B cell (primary cell): ENCODE measurements around the gene WWP2. TPM values are rescaled to one million over a fixed set of nuclear protein-coding genes. Genes with fewer than 3 reads are reported as not detected.

Source experiments
- ATAC-seq: fragments of 200-7000 bp; cut with Tn5 transposase; one replicate; pipeline ENCODE4 v1.10.0; 2021; ENCODE audit warnings: low read depth, mild to moderate bottlenecking, moderate number of reproducible peaks, moderate library complexity
- CTCF ChIA-PET: fragments of 350-600 bp; sonication (Branson Sonifier 250); formaldehyde crosslinking; loops from one replicate; lab custom pipeline; 2021; ENCODE audit warnings: antibody characterized with exemption, inconsistent platforms; lab: Charles Lee
- POLR2A ChIA-PET: fragments of 350-600 bp; sonication (Branson Sonifier 250); formaldehyde crosslinking; loops from one replicate; lab custom pipeline; 2021; ENCODE audit warnings: antibody characterized with exemption; lab: Charles Lee
- DNase-seq: peaks from one replicate; pipeline ENCODE4 v3.0.0; 2013
- H2AFZ ChIP-seq: 2 replicates; pipeline ENCODE4 v1.6.1; 2012; ENCODE audit warnings: mild to moderate bottlenecking, low read depth, low read length; ENCODE audit not compliant: insufficient read depth, poor library complexity, severe bottlenecking
- H3K27ac ChIP-seq, 2 donors: 1 replicate in 1 of 2; 2 replicates in 1 of 2; pipeline ENCODE4 v1.5.1; 2012 to 2013; ENCODE audit warnings: low read length in 2 of 2, mild to moderate bottlenecking in 2 of 2, moderate library complexity in 1 of 2
- H3K27me3 ChIP-seq, 4 experiments: fragments of 200-600 bp in 1 of 4; sonication (generic) in 1 of 4; replicated peaks in 1 of 4; 1 replicate in 2 of 4; 2 replicates in 2 of 4; pipeline versions ENCODE4 v1.6.1 to v1.7.0; 2013 to 2016; ENCODE audit warnings: low read length in 3 of 4, mild to moderate bottlenecking in 2 of 4, mixed read lengths in 1 of 4, moderate library complexity in 1 of 4; ENCODE audit not compliant: insufficient read depth in 4 of 4, control insufficient read depth in 3 of 4; ENCODE audit errors: control extremely low read depth in 1 of 4
- H3K36me3 ChIP-seq, 2 experiments: replicated peaks in 1 of 2; 1 replicate in 1 of 2; 2 replicates in 1 of 2; pipeline versions ENCODE4 v1.6.1 to v1.7.1; 2013; ENCODE audit warnings: low read length in 1 of 2; ENCODE audit not compliant: insufficient read depth in 2 of 2, control insufficient read depth in 1 of 2; ENCODE audit errors: control extremely low read depth in 1 of 2, extremely low read depth in 1 of 2
- H3K4me1 ChIP-seq, 2 donors: fragments of 200-600 bp in 1 of 2; sonication (generic) in 1 of 2; 1 replicate in 1 of 2; 2 replicates in 1 of 2; pipeline versions ENCODE4 v1.5.1 to v1.6.1; 2013 to 2017; ENCODE audit warnings: low read length in 2 of 2; ENCODE audit not compliant: control insufficient read depth in 2 of 2, insufficient read depth in 2 of 2
- H3K4me2 ChIP-seq: replicated peaks from 2 replicates; pipeline ENCODE3; 2012; ENCODE audit warnings: mild to moderate bottlenecking, low read depth, low read length; ENCODE audit not compliant: poor library complexity, severe bottlenecking
- H3K4me3 ChIP-seq, 5 experiments: fragments of 200-600 bp in 1 of 5; sonication (generic) in 1 of 5; 1 replicate in 3 of 5; 2 replicates in 2 of 5; pipeline versions ENCODE4 v1.5.1 to v1.7.0; 2011 to 2016; ENCODE audit warnings: low read length in 4 of 5, mild to moderate bottlenecking in 4 of 5, low read depth in 2 of 5, control low read depth in 1 of 5, moderate library complexity in 1 of 5; ENCODE audit not compliant: insufficient read depth in 1 of 5; ENCODE audit errors: control extremely low read depth in 1 of 5, extremely low read depth in 1 of 5
- H3K79me2 ChIP-seq: fragments of 200-600 bp; sonication (generic); one replicate; pipeline ENCODE4 v1.6.0; 2016; ENCODE audit warnings: low read length; ENCODE audit not compliant: control insufficient read depth, insufficient read depth
- H3K9ac ChIP-seq: fragments of 200-600 bp; sonication (generic); 2 replicates; pipeline ENCODE4 v1.6.1; 2017; ENCODE audit warnings: mild to moderate bottlenecking, low read length, moderate library complexity
- H3K9me3 ChIP-seq, 3 donors: one replicate each; pipeline versions ENCODE4 v1.6.1 to v1.7.1; 2013; ENCODE audit warnings: low read length in 2 of 3; ENCODE audit not compliant: control insufficient read depth in 2 of 3, insufficient read depth in 1 of 3; ENCODE audit errors: control extremely low read depth in 1 of 3
- H4K20me1 ChIP-seq: 2 replicates; pipeline ENCODE4 v1.6.0; 2012; ENCODE audit warnings: mild to moderate bottlenecking, low read length; ENCODE audit not compliant: insufficient read depth, control insufficient read depth, poor library complexity, severe bottlenecking
- H3K27ac Mint-ChIP-seq: one replicate; pipeline ENCODE4 v1.8.0; 2021; ENCODE audit warnings: mixed read lengths
- H3K27me3 Mint-ChIP-seq: one replicate; pipeline ENCODE4 v1.8.0; 2021; ENCODE audit warnings: mixed read lengths
- H3K4me1 Mint-ChIP-seq: one replicate; pipeline ENCODE4 v1.8.0; 2021; ENCODE audit warnings: mixed read lengths
- H3K4me3 Mint-ChIP-seq: one replicate; pipeline ENCODE4 v1.8.0; 2021; ENCODE audit warnings: mixed read lengths
- H3K9me3 Mint-ChIP-seq: one replicate; pipeline ENCODE4 v1.8.0; 2022; ENCODE audit warnings: mixed read lengths; ENCODE audit not compliant: insufficient read depth
- CTCF ChIP-seq: fragments of 200-600 bp; IDR thresholded peaks from one replicate; pipeline ENCODE4 v1.8.0; 2022; ENCODE audit warnings: antibody characterized with exemption, mild to moderate bottlenecking
- EZH2 ChIP-seq: IDR thresholded peaks from 2 replicates; pipeline ENCODE4 v1.6.1; 2012; ENCODE audit warnings: borderline replicate concordance, low read depth, mild to moderate bottlenecking, moderate library complexity, low read length; ENCODE audit not compliant: insufficient read depth, poor library complexity, severe bottlenecking
- WGBS: methylation state at CpG from one replicate; pipeline ENCODE4 v1.1.5; 2013; ENCODE audit warnings: missing lambda C conversion rate; ENCODE audit not compliant: insufficient coverage; 5-methylcytosine and 5-hydroxymethylcytosine counted together
- intact Hi-C: fragments of 100-400 bp; cut with micrococcal nuclease; formaldehyde crosslinking; loops from one replicate; pipeline ENCODE4 v1.10.0; 2022
- polyA plus RNA-seq: library from polyadenylated mRNA; depleted of rRNA; stranded (reverse); fragments of >200 nt; gene quantifications from 2 replicates; pipeline ENCODE4 v1.2.3, GENCODE V29; 2012
- total RNA-seq, 2 donors: library from RNA; stranded (reverse); fragments of 120-200 nt in 1 of 2; gene quantifications; 1 replicate in 1 of 2; 2 replicates in 1 of 2; pipeline versions ENCODE4 v1.2.3 to v1.2.4, GENCODE V29; 2013 to 2022

The WWP2 gene
- total and polyA plus RNA-seq, 2 donors (not counting 1 experiment from before 2014, with no cell fraction given), result 33.4 to 105 TPM

- TF ChIP-seq CTCF (no peak), EZH2 (no peak)
- intact Hi-C loops, result no loop called here
- H3K4me2 ChIP-seq, result no peak overlapping the region
- H3K4me1 ChIP-seq, result peaks cover 10 to 18% of the 10 kb centered on the region in 2 donors
- no peak overlapping the region for H3K9ac ChIP-seq
- H3K27me3 ChIP-seq, result no peaks in the 10 kb centered on the region
- WGBS, result 95% methylated on average over 3 of the region's 5 CpGs
- peaks cover 6 to 13% of the 10 kb centered on the region in 2 experiments for H3K36me3 ChIP-seq
- H3K79me2 ChIP-seq, result peaks cover 8% of the 10 kb centered on the region
- H3K27ac ChIP-seq, result no peak overlapping the region
- no peak overlapping the region for H3K27ac Mint-ChIP-seq
- H3K9me3 Mint-ChIP-seq, result no peaks in the 10 kb centered on the region
- H3K4me1 Mint-ChIP-seq, result peaks cover 12% of the 10 kb centered on the region
- no peaks in the 10 kb centered on the region for H3K27me3 Mint-ChIP-seq
- no peak overlapping the region for H2AFZ ChIP-seq
- DNase-seq (no peak), ATAC-seq (no peak)
- no peak overlapping the region for H3K4me3 ChIP-seq
- no peaks in the 10 kb centered on the region for H4K20me1 ChIP-seq
- no peaks in the 10 kb centered on the region for H3K9me3 ChIP-seq
- ChIA-PET POLR2A (no interaction called here), CTCF (no interaction called here)
- H3K4me3 Mint-ChIP-seq, result no peak overlapping the region
Observed at GRCh38 chr16:69827524-69827923, 65.4 kb downstream of the WWP2 start.

DNA sequence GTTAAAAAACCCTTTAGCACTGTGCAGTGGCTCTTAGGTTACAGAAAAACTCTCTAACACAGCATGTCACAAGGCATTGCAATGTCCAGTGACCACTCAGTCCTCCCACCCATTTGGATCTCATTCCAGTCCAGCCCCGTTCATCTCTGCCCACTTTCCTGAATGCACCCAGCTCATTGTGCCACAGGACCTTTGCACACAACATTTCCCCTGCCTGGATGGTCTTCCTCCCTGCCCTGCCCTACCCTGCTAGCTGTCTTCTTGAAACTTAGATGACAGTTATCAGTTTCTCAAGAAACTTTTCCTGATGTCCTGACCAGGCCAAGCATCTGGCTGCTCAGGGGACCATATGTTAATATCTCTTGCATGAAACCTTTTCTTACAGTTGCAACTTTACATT is 67.2 kb downstream of the WWP2 start:
- no peak overlapping the region for H2AFZ ChIP-seq
- no peak for TF ChIP-seq CTCF
- TF ChIP-seq EZH2, result no peak
- ATAC-seq (no peak), DNase-seq (no peak)
- Mint-ChIP-seq H3K27me3 (no peaks in the 10 kb centered on the region), H3K4me1 (peaks cover 1% of the 10 kb centered on the region), H3K9me3 (no peaks in the 10 kb centered on the region), H3K4me3 (no peak overlapping the region), H3K27ac (no peak overlapping the region)
- H3K9me3 ChIP-seq, result no peaks in the 10 kb centered on the region
- no peak overlapping the region for H3K9ac ChIP-seq
- H3K36me3 ChIP-seq, result peaks cover 4 to 13% of the 10 kb centered on the region in 2 experiments
- POLR2A ChIA-PET, result no interaction called here
- WGBS, result 89% methylated on average over 1 of the region's 1 CpG
- H3K79me2 ChIP-seq, result no peaks in the 10 kb centered on the region
- no peak overlapping the region for H3K27ac ChIP-seq
- CTCF ChIA-PET, result no interaction called here
- no peak overlapping the region for H3K4me2 ChIP-seq
- intact Hi-C loops, result no loop called here
- no peaks in the 10 kb centered on the region for H3K27me3 ChIP-seq
- H4K20me1 ChIP-seq, result no peaks in the 10 kb centered on the region
- H3K4me1 ChIP-seq, result peaks cover 0 to 3% of the 10 kb centered on the region in 2 donors
- H3K4me3 ChIP-seq, result no peak overlapping the region
